Transverse colon (tissue), 4 donors: ENCODE results near the gene KCTD2. TPM values are rescaled to one million over a fixed set of nuclear protein-coding genes. Genes with fewer than 3 reads are reported as not detected.

ENCODE experiments used
- DNase-seq: peaks from one replicate; pipeline ENCODE4 v3.0.0-alpha.2; 2019
- H3K27ac ChIP-seq, 4 donors: fragments of 200-600 bp; sonication (generic); 2 replicates each; pipeline ENCODE4 v1.5.1; 2016 to 2018; ENCODE audit warnings: inconsistent platforms in 4 of 4
- H3K27me3 ChIP-seq: fragments of 200-600 bp; sonication (generic); 2 replicates; pipeline ENCODE4 v1.5.1; 2017; ENCODE audit warnings: inconsistent platforms
- H3K36me3 ChIP-seq, 4 donors: fragments of 200-600 bp; sonication (generic); 2 replicates each; pipeline ENCODE4 v1.5.1; 2017 to 2019; ENCODE audit warnings: inconsistent platforms in 4 of 4
- H3K4me1 ChIP-seq, 4 donors: fragments of 200-600 bp; sonication (generic); 2 replicates each; pipeline ENCODE4 v1.5.1; 2017 to 2020; ENCODE audit warnings: inconsistent platforms in 4 of 4
- H3K4me3 ChIP-seq, 4 donors: fragments of 200-600 bp; sonication (generic); 1 replicate in 1 of 4; 2 replicates in 3 of 4; pipeline versions ENCODE4 v1.5.1 to v1.6.1; 2017 to 2019; ENCODE audit warnings: inconsistent platforms in 4 of 4
- H3K9me3 ChIP-seq, 2 donors: fragments of 200-600 bp; sonication (generic); 2 replicates each; pipeline ENCODE4 v1.5.1; 2017 to 2019; ENCODE audit warnings: inconsistent platforms in 2 of 2
- CTCF ChIP-seq, 5 experiments: fragments of 200-600 bp in 3 of 5; fragments of 450-650 bp in 2 of 5; sonication (generic) in 3 of 5; IDR thresholded peaks; 1 replicate in 2 of 5; 2 replicates in 3 of 5; pipeline ENCODE4 v1.5.1; 2016 to 2017; ENCODE audit warnings: antibody characterized with exemption in 5 of 5, inconsistent platforms in 3 of 5, mild to moderate bottlenecking in 2 of 5, moderate library complexity in 1 of 5
- EP300 ChIP-seq: sonication (generic); formaldehyde crosslinking; IDR thresholded peaks from one replicate; pipeline ENCODE4 v1.6.1; 2017; ENCODE audit warnings: antibody characterized with exemption, low read depth
- POLR2A ChIP-seq: fragments of 450-650 bp; IDR thresholded peaks from one replicate; pipeline ENCODE4 v1.6.1; 2016; ENCODE audit warnings: antibody characterized with exemption, mild to moderate bottlenecking, moderate library complexity
- POLR2AphosphoS5 ChIP-seq, 3 donors: sonication (generic); formaldehyde crosslinking; IDR thresholded peaks; one replicate each; pipeline ENCODE4 v1.6.1; 2016; ENCODE audit warnings: antibody characterized with exemption in 3 of 3
- WGBS, 2 donors: methylation state at CpG; one replicate each; pipeline ENCODE4 v1.1.5; 2018; ENCODE audit warnings: low coverage in 1 of 2; 5-methylcytosine and 5-hydroxymethylcytosine counted together
- in situ Hi-C, 4 donors: fragments of 200-750 bp; cut with MboI; loops; one replicate each; pipeline versions ENCODE4 v1.15.0 to v1.15.1; 2017; ENCODE audit warnings: low sequenced_read_pairs in 3 of 4, low pct_ligation_motif_present in 1 of 4, low pct_unique_long_range_greater_than_20kb in 1 of 4
- intact Hi-C: fragments of 100-400 bp; cut with DNase I; formaldehyde crosslinking; loops from one replicate; pipeline ENCODE4 v1.15.1; 2023; ENCODE audit warnings: low total_unique reads
- total RNA-seq, 4 donors: library from RNA; depleted of rRNA; stranded (reverse); fragments of >200 nt; gene quantifications; one replicate each; pipeline ENCODE4 v1.1.0, GENCODE V29; 2016

KCTD2 gene
- total RNA-seq, 4 donors from 2014 or later = 14.5 to 24.7 (median 19.7) TPM

- WGBS, 2 donors = 90 to 93% methylated on average over 4 to 26 of the region's 26 CpGs
- Histone ChIP-seq H3K36me3 (peaks cover 0 to 31% (median 10%) of the 10 kb centered on the region in 4 donors), H3K4me1 (peaks cover 0 to 8% (median 2%) of the 10 kb centered on the region in 4 donors), H3K4me3 (no peak overlapping the region), H3K27me3 (no peaks in the 10 kb centered on the region), H3K9me3 (no peaks in the 10 kb centered on the region), H3K27ac (peak overlapping the region; percentile 49 to 85 (median 68))
- in situ Hi-C loops (no loop called here), intact Hi-C loops (no loop called here)
- DNase-seq = no peak
- TF ChIP-seq CTCF (IDR thresholded peaks at IDR 0.05) = no peak
- no peak for TF ChIP-seq POLR2A
- TF ChIP-seq POLR2AphosphoS5 (IDR thresholded peaks at IDR 0.05) = no peak
- TF ChIP-seq EP300 = no peak
Observed at GRCh38 chr17:75060434-75061054, 13.5 kb downstream of the KCTD2 start.

GRCh38 chr17:75061055-75061438, 14.0 kb downstream of the KCTD2 start:
- no peak for TF ChIP-seq EP300
- no peak for TF ChIP-seq POLR2AphosphoS5 (IDR thresholded peaks at IDR 0.05)
- TF ChIP-seq POLR2A = no peak
- no peak for TF ChIP-seq CTCF (IDR thresholded peaks at IDR 0.05)
- H3K27me3 ChIP-seq = no peaks in the 10 kb centered on the region
- peak overlapping the region in 1 of 4 donors; percentile 85 for H3K27ac ChIP-seq
- peaks cover 0 to 8% (median 2%) of the 10 kb centered on the region in 4 donors for H3K4me1 ChIP-seq
- no peak overlapping the region for H3K4me3 ChIP-seq
- H3K36me3 ChIP-seq = peaks cover 0 to 31% (median 10%) of the 10 kb centered on the region in 4 donors
- 89 to 98% methylated on average over 7 to 10 of the region's 10 CpGs for WGBS, 2 donors
- no peak for DNase-seq
- intact Hi-C loops = no loop called here
- in situ Hi-C loops = no loop called here
- H3K9me3 ChIP-seq = no peaks in the 10 kb centered on the region

- intact Hi-C loops = no loop called here
Observed at GRCh38 chr17:75061618-75062017, 14.6 kb downstream of the KCTD2 start.

GRCh38 chr17:75063201-75063600, 16.2 kb downstream of the KCTD2 start:
- Histone ChIP-seq H3K4me1 (peaks cover 0 to 8% (median 2%) of the 10 kb centered on the region in 4 donors), H3K27me3 (no peaks in the 10 kb centered on the region), H3K27ac (no peak overlapping the region), H3K9me3 (no peaks in the 10 kb centered on the region), H3K36me3 (peaks cover 0 to 26% (median 10%) of the 10 kb centered on the region in 4 donors), H3K4me3 (no peak overlapping the region)
- intact Hi-C loops (no loop called here), in situ Hi-C loops (no loop called here)
- 92% methylated on average over 13 of the region's 13 CpGs; no CpG with 5 or more reads in 1 of the 2 donors for WGBS, 2 donors
- no peak for DNase-seq
- TF ChIP-seq CTCF (IDR thresholded peaks at IDR 0.05) = no peak
- no peak for TF ChIP-seq EP300
- no peak for TF ChIP-seq POLR2AphosphoS5 (IDR thresholded peaks at IDR 0.05)
- TF ChIP-seq POLR2A = no peak

More at GRCh38 chr17:75061618-75062017, 14.6 kb downstream of the KCTD2 start:
- Histone ChIP-seq H3K4me1 (peaks cover 0 to 8% (median 2%) of the 10 kb centered on the region in 4 donors), H3K9me3 (no peaks in the 10 kb centered on the region), H3K4me3 (no peak overlapping the region), H3K27me3 (no peaks in the 10 kb centered on the region), H3K36me3 (peaks cover 0 to 31% (median 10%) of the 10 kb centered on the region in 4 donors), H3K27ac (no peak overlapping the region)
- in situ Hi-C loops = no loop called here
- no peak for DNase-seq
- no peak for TF ChIP-seq POLR2AphosphoS5 (IDR thresholded peaks at IDR 0.05)
- WGBS, 2 donors = 90% methylated on average over 8 of the region's 8 CpGs; no CpG with 5 or more reads in 1 of the 2 donors
